ENCODE measurements around the gene BNIP5.
A peak's percentile ranks its signal among the peaks of the same experiment; 100 is the strongest.

BNIP5 gene

DNA sequence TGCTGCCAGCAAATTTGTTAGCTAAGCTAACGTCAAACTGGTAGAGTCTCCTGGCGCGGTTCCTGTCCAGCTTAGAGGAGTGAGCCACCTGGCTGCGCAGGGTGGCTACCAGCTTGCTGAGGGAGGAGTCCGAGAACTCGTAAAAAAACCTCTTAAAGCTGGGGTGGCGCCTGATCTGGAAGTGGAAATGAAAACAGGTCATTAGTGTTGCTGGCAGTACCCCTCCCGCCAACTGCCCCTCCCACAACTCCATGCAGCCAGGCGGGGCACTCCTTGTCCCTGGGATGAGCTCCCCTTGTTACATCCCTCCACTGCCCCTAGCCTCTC is 17.3 kb downstream of the BNIP5 start:
- H3K4me3 ChIP-seq (ENCODE audit: low read depth, low read length), result no peak overlapping the region
- peak; percentile 47 for DNase-seq (ENCODE audit: low read depth)
- TF ChIP-seq MYC (IDR thresholded peaks at IDR 0.05; ENCODE audit: low read depth, low read length), result no peak

DNA sequence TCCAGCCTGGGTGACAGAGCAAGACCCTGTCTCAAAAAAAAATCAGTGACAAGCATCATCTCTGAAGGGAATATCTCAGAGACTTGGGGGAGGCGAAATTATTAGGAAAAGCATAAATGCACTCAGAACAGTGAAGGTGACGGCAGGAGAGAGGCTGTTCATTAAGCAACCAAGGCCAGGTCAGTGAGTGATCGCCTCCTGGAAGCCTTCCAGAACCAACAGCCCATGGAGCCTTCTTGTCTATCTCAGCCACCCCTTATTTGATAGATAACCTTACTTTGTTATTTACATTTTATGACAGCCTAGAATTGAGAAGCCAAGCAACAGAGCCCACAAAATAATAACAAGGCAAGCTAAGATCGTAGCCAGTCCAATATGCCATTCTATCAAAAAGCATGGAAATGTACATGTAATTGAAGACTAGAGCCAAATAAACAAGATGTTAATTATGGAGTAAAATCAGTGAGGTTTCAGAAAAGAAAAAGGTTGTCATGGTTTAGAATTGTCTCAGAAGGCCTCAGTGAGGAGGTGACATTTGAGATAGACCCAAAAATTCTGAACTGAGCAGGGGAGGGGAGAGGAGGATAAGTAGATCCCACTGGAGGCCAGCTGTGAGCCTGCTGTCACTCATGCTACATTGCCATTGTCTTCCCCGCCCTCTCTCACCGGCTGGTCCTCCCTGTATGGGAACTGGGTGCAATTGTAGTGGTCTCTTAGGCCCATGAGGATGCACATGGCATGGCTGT is 17.8 kb downstream of the BNIP5 start:
- TF ChIP-seq POLR2A (IDR thresholded peaks at IDR 0.05; ENCODE audit: extremely low read depth, insufficient read length) (no peak), CTCF (IDR thresholded peaks at IDR 0.05; ENCODE audit: low read depth, low read length) (no peak), MYC (IDR thresholded peaks at IDR 0.05; ENCODE audit: low read depth, low read length) (no peak)
- TF ChIP-seq, protein P1, sequence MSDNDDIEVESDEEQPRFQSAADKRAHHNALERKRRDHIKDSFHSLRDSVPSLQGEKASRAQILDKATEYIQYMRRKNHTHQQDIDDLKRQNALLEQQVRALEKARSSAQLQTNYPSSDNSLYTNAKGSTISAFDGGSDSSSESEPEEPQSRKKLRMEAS (IDR thresholded peaks at IDR 0.05; ENCODE audit: low read depth, low read length), result no peak
- peak; percentile 25 for DNase-seq (ENCODE audit: low read depth)
- H3K4me3 ChIP-seq (ENCODE audit: low read depth, low read length), result no peak overlapping the region

- TF ChIP-seq CTCF (IDR thresholded peaks at IDR 0.05; ENCODE audit: low read depth, low read length) (no peak), MYC (IDR thresholded peaks at IDR 0.05; ENCODE audit: low read depth, low read length) (no peak), POLR2A (IDR thresholded peaks at IDR 0.05; ENCODE audit: extremely low read depth, insufficient read length) (no peak)
- TF ChIP-seq, protein P1 (IDR thresholded peaks at IDR 0.05; ENCODE audit: low read depth, low read length), result no peak
- no peak overlapping the region for H3K4me3 ChIP-seq (ENCODE audit: low read depth, low read length)
These were observed 19.1 kb downstream of the BNIP5 start for GRCh38 chr6:36317623-36318022.

GRCh38 chr6:36315921-36316320 is 20.8 kb downstream of the BNIP5 start:
- no peak for DNase-seq (ENCODE audit: low read depth)
- H3K4me3 ChIP-seq (ENCODE audit: low read depth, low read length), result no peak overlapping the region
- TF ChIP-seq, protein P1 (IDR thresholded peaks at IDR 0.05; ENCODE audit: low read depth, low read length), result no peak
- no peak for TF ChIP-seq POLR2A (IDR thresholded peaks at IDR 0.05; ENCODE audit: extremely low read depth, insufficient read length)
- no peak for TF ChIP-seq CTCF (IDR thresholded peaks at IDR 0.05; ENCODE audit: low read depth, low read length)
- TF ChIP-seq MYC (IDR thresholded peaks at IDR 0.05; ENCODE audit: low read depth, low read length), result no peak

More at GRCh38 chr6:36317623-36318022, 19.1 kb downstream of the BNIP5 start:
- DNase-seq (ENCODE audit: low read depth), result no peak

- H3K4me3 ChIP-seq (ENCODE audit: low read depth, low read length), result no peak overlapping the region
- DNase-seq (ENCODE audit: low read depth), result peak; percentile 86
- TF ChIP-seq, protein P1 (IDR thresholded peaks at IDR 0.05; ENCODE audit: low read depth, low read length), result no peak
- TF ChIP-seq CTCF (IDR thresholded peaks at IDR 0.05; ENCODE audit: low read depth, low read length), result no peak
- TF ChIP-seq MYC (IDR thresholded peaks at IDR 0.05; ENCODE audit: low read depth, low read length), result no peak
- TF ChIP-seq POLR2A (IDR thresholded peaks at IDR 0.05; ENCODE audit: extremely low read depth, insufficient read length), result no peak
These were observed 22.3 kb downstream of the BNIP5 start for GRCh38 chr6:36314221-36315014.

DNA sequence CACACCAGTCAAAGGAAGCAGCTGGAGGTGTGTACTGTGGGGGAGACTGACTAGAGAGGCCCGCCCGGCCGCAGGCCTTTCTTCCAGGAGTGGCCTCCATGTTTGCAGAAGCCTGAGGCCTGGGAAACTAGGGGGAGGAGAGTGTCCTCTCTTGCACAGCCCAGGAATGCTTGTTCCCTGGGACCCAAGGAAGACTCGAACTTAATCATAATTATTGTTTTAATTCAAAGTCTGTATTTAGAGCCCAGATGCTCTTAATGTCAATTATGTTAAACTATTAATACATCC is 23.1 kb downstream of the BNIP5 start:
- DNase-seq (ENCODE audit: low read depth), result peak; percentile 79
- TF ChIP-seq MYC (IDR thresholded peaks at IDR 0.05; ENCODE audit: low read depth, low read length), result no peak
- TF ChIP-seq POLR2A (IDR thresholded peaks at IDR 0.05; ENCODE audit: extremely low read depth, insufficient read length), result no peak
- TF ChIP-seq, protein P1 (IDR thresholded peaks at IDR 0.05; ENCODE audit: low read depth, low read length), result no peak
- TF ChIP-seq CTCF (IDR thresholded peaks at IDR 0.05; ENCODE audit: low read depth, low read length), result no peak
- peak overlapping the region; percentile 18 for H3K4me3 ChIP-seq (ENCODE audit: low read depth, low read length)
